Measurements from ENCODE around the gene MAP7D1. TPM values are rescaled to one million over a fixed set of nuclear protein-coding genes. Genes with fewer than 3 reads are reported as not detected.

MAP7D1 gene
- total and polyA plus RNA-seq, 2 of the 13 experiments (the other 11 are each of a cell fraction or from before 2014, with no cell fraction given) = 5.6 to 7.2 TPM

DNA sequence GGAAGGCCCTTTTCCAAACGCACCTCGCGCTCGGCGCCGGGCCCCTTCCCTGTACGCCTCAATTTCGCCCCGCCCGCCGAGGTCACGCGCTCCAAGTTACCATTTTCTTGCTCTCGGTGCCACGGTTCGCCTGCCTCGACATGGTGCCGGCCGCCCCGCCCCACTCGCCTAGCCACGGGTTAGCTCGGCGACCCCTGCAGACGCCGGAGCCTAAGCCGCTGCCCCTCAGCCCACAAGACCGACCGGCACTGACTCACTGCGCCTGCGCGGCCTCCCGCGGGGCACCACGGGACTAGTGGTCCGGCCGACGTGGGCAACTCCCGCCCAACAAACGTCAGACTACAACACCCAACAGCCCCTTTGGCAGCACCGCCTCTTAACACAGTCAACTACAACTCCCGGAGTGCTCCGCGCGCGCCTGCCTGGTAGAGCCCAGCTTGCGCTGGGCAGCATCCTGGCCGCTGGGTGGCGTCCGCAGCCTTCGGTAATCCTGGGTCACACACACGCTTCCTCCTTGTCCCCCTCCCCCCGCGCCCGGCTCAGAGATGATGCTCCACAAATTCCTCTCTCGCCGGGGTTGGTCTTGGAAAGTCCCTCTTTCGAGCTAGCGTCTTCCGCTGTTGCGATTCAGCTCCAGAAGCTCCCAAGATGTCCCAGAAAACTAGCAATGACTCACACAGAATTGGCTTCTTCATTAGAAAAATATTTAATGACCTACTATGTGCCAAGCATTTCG is 6.6 kb upstream of the MAP7D1 start, which contains the start of gene TRAPPC3 (continued):
- peak; percentile 91 for TF ChIP-seq RBFOX2 (IDR thresholded peaks at IDR 0.05; ENCODE audit: low read depth, low read length)
- TF ChIP-seq, protein P1, sequence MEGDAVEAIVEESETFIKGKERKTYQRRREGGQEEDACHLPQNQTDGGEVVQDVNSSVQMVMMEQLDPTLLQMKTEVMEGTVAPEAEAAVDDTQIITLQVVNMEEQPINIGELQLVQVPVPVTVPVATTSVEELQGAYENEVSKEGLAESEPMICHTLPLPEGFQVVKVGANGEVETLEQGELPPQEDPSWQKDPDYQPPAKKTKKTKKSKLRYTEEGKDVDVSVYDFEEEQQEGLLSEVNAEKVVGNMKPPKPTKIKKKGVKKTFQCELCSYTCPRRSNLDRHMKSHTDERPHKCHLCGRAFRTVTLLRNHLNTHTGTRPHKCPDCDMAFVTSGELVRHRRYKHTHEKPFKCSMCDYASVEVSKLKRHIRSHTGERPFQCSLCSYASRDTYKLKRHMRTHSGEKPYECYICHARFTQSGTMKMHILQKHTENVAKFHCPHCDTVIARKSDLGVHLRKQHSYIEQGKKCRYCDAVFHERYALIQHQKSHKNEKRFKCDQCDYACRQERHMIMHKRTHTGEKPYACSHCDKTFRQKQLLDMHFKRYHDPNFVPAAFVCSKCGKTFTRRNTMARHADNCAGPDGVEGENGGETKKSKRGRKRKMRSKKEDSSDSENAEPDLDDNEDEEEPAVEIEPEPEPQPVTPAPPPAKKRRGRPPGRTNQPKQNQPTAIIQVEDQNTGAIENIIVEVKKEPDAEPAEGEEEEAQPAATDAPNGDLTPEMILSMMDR (CRISPR knock-in tag; IDR thresholded peaks at IDR 0.05) = peak; percentile 98
- TF ChIP-seq HOXA5 (CRISPR knock-in tag; IDR thresholded peaks at IDR 0.05) = peak; percentile 20; the same call in 1 of the 2 replicates
- TF ChIP-seq SMAD1 (CRISPR knock-in tag; IDR thresholded peaks at IDR 0.05; ENCODE audit: borderline replicate concordance, low read depth) = peak; percentile 67; the same call in 1 of the 2 replicates
- TF ChIP-seq, protein P2, sequence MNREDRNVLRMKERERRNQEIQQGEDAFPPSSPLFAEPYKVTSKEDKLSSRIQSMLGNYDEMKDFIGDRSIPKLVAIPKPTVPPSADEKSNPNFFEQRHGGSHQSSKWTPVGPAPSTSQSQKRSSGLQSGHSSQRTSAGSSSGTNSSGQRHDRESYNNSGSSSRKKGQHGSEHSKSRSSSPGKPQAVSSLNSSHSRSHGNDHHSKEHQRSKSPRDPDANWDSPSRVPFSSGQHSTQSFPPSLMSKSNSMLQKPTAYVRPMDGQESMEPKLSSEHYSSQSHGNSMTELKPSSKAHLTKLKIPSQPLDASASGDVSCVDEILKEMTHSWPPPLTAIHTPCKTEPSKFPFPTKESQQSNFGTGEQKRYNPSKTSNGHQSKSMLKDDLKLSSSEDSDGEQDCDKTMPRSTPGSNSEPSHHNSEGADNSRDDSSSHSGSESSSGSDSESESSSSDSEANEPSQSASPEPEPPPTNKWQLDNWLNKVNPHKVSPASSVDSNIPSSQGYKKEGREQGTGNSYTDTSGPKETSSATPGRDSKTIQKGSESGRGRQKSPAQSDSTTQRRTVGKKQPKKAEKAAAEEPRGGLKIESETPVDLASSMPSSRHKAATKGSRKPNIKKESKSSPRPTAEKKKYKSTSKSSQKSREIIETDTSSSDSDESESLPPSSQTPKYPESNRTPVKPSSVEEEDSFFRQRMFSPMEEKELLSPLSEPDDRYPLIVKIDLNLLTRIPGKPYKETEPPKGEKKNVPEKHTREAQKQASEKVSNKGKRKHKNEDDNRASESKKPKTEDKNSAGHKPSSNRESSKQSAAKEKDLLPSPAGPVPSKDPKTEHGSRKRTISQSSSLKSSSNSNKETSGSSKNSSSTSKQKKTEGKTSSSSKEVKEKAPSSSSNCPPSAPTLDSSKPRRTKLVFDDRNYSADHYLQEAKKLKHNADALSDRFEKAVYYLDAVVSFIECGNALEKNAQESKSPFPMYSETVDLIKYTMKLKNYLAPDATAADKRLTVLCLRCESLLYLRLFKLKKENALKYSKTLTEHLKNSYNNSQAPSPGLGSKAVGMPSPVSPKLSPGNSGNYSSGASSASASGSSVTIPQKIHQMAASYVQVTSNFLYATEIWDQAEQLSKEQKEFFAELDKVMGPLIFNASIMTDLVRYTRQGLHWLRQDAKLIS (CRISPR knock-in tag; IDR thresholded peaks at IDR 0.05) = no peak
- TF ChIP-seq ZFX (CRISPR knock-in tag; IDR thresholded peaks at IDR 0.05; ENCODE audit: low read depth) = peak; percentile 95
- TF ChIP-seq ZNF773 (CRISPR knock-in tag; IDR thresholded peaks at IDR 0.05; ENCODE audit: borderline replicate concordance) = no peak
- TF ChIP-seq, protein P3, sequence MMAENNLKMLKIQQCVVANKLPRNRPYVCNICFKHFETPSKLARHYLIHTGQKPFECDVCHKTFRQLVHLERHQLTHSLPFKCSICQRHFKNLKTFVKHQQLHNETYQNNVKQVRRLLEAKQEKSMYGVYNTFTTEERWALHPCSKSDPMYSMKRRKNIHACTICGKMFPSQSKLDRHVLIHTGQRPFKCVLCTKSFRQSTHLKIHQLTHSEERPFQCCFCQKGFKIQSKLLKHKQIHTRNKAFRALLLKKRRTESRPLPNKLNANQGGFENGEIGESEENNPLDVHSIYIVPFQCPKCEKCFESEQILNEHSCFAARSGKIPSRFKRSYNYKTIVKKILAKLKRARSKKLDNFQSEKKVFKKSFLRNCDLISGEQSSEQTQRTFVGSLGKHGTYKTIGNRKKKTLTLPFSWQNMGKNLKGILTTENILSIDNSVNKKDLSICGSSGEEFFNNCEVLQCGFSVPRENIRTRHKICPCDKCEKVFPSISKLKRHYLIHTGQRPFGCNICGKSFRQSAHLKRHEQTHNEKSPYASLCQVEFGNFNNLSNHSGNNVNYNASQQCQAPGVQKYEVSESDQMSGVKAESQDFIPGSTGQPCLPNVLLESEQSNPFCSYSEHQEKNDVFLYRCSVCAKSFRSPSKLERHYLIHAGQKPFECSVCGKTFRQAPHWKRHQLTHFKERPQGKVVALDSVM (CRISPR knock-in tag; IDR thresholded peaks at IDR 0.05) = peak; percentile 40; the same call in 1 of the 2 replicates
- TF ChIP-seq, protein P4, sequence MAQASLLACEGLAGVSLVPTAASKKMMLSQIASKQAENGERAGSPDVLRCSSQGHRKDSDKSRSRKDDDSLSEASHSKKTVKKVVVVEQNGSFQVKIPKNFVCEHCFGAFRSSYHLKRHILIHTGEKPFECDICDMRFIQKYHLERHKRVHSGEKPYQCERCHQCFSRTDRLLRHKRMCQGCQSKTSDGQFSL (CRISPR knock-in tag; IDR thresholded peaks at IDR 0.05) = no peak
- TF ChIP-seq, protein P5, sequence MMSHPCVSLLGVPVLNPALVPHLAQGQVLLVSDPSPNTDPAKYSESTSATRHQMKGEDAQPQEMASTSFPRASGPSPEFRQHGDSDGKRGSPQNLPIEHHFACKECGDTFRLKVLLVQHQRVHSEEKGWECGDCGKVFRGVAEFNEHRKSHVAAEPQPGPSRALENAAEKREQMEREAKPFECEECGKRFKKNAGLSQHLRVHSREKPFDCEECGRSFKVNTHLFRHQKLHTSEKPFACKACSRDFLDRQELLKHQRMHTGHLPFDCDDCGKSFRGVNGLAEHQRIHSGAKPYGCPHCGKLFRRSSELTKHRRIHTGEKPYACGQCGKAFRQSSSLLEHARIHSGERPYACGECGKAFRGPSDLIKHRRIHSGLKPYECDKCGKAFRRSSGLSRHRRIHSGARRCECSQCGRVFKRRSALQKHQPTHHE (CRISPR knock-in tag; IDR thresholded peaks at IDR 0.05; ENCODE audit: borderline replicate concordance) = 0 out of 2 replicates have a peak, but pooled peaks have one; percentile 33
- no peak for TF ChIP-seq ZNF570 (CRISPR knock-in tag; IDR thresholded peaks at IDR 0.05; ENCODE audit: borderline replicate concordance)
- no peak for TF ChIP-seq ARNT (IDR thresholded peaks at IDR 0.05)
- TF ChIP-seq SP140L (CRISPR knock-in tag; IDR thresholded peaks at IDR 0.05; ENCODE audit: borderline replicate concordance) = no peak
- TF ChIP-seq JUND (CRISPR knock-in tag; IDR thresholded peaks at IDR 0.05) = peak; percentile 52; the same call in 1 of the 2 replicates
- TF ChIP-seq, protein P6, sequence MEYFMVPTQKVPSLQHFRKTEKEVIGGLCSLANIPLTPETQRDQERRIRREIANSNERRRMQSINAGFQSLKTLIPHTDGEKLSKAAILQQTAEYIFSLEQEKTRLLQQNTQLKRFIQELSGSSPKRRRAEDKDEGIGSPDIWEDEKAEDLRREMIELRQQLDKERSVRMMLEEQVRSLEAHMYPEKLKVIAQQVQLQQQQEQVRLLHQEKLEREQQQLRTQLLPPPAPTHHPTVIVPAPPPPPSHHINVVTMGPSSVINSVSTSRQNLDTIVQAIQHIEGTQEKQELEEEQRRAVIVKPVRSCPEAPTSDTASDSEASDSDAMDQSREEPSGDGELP (IDR thresholded peaks at IDR 0.05; ENCODE audit: borderline replicate concordance, low read depth) = peak; percentile 31; the same call in 1 of the 2 replicates
- TF ChIP-seq ZNF713 (CRISPR knock-in tag; IDR thresholded peaks at IDR 0.05) = no peak
